Measurements from ENCODE around the gene IFT43. TPM values are rescaled to one million over a fixed set of nuclear protein-coding genes. Genes with fewer than 3 reads are reported as not detected.
A peak's percentile ranks its signal among the peaks of the same experiment; 100 is the strongest.

Gene IFT43
- polyA plus RNA-seq (ENCODE audit: insufficient read length in 4 of 4) = 10 to 100 TPM; 28.3 to 51.5 (median 42.0) TPM

- DNase-seq (ENCODE audit: low read depth in 4 of 4, low spot score in 3 of 4) = peak in 3 of 4 donors; percentile 68 to 77 (median 77)
Observed at GRCh38 chr14:75985618-75986438, at the start of gene IFT43. Gene IFT43 (plus strand): TSS chr14:75985763. CDS start chr14:75985787, 24 bp downstream.

GRCh38 chr14:75939200-75939599 is 46.4 kb upstream of the IFT43 start:
- DNase-seq (ENCODE audit: low read depth in 4 of 4, low spot score in 3 of 4) = no peak

- DNase-seq (ENCODE audit: low read depth in 4 of 4, low spot score in 3 of 4) = no peak
Observed at GRCh38 chr14:75941030-75941429, 44.5 kb upstream of the IFT43 start.

GRCh38 chr14:75944607-75945241 is 40.8 kb upstream of the IFT43 start:
- no peak for DNase-seq (ENCODE audit: low read depth in 4 of 4, low spot score in 3 of 4)

- no peak for DNase-seq (ENCODE audit: low read depth in 4 of 4, low spot score in 3 of 4)
Observed at GRCh38 chr14:75946785-75947184, 38.8 kb upstream of the IFT43 start.

GRCh38 chr14:75952489-75952888 is 33.1 kb upstream of the IFT43 start:
- no peak for DNase-seq (ENCODE audit: low read depth in 4 of 4, low spot score in 3 of 4)

GRCh38 chr14:75959031-75959430 is 26.5 kb upstream of the IFT43 start:
- no peak for DNase-seq (ENCODE audit: low read depth in 4 of 4, low spot score in 3 of 4)

GRCh38 chr14:75960231-75960630 is 25.3 kb upstream of the IFT43 start:
- no peak for DNase-seq (ENCODE audit: low read depth in 4 of 4, low spot score in 3 of 4)

GRCh38 chr14:75961662-75962061 is 23.9 kb upstream of the IFT43 start:
- no peak for DNase-seq (ENCODE audit: low read depth in 4 of 4, low spot score in 3 of 4)

GRCh38 chr14:75967866-75968265 is 17.7 kb upstream of the IFT43 start:
- no peak for DNase-seq (ENCODE audit: low read depth in 4 of 4, low spot score in 3 of 4)

GRCh38 chr14:75968456-75968855 is 17.1 kb upstream of the IFT43 start:
- no peak for DNase-seq (ENCODE audit: low read depth in 4 of 4, low spot score in 3 of 4)

- no peak for DNase-seq (ENCODE audit: low read depth in 4 of 4, low spot score in 3 of 4)
Observed at GRCh38 chr14:75969126-75969525, 16.4 kb upstream of the IFT43 start.

- no peak for DNase-seq (ENCODE audit: low read depth in 4 of 4, low spot score in 3 of 4)
Observed at GRCh38 chr14:75969891-75970290, 15.7 kb upstream of the IFT43 start.

GRCh38 chr14:75970989-75971388 is 14.6 kb upstream of the IFT43 start:
- no peak for DNase-seq (ENCODE audit: low read depth in 4 of 4, low spot score in 3 of 4)

GRCh38 chr14:75971509-75971908 is 14.1 kb upstream of the IFT43 start:
- DNase-seq (ENCODE audit: low read depth in 4 of 4, low spot score in 3 of 4) = no peak

GRCh38 chr14:75972801-75973421 is 12.7 kb upstream of the IFT43 start:
- DNase-seq (ENCODE audit: low read depth in 4 of 4, low spot score in 3 of 4) = no peak

GRCh38 chr14:75976826-75977581 is 8.6 kb upstream of the IFT43 start:
- no peak for DNase-seq (ENCODE audit: low read depth in 4 of 4, low spot score in 3 of 4)

GRCh38 chr14:75977582-75977943 is 8.0 kb upstream of the IFT43 start:
- no peak for DNase-seq (ENCODE audit: low read depth in 4 of 4, low spot score in 3 of 4)

- no peak for DNase-seq (ENCODE audit: low read depth in 4 of 4, low spot score in 3 of 4)
Observed at GRCh38 chr14:75978249-75978731, 7.3 kb upstream of the IFT43 start.

- DNase-seq (ENCODE audit: low read depth in 4 of 4, low spot score in 3 of 4) = no peak
Observed at GRCh38 chr14:75979071-75979571, 6.4 kb upstream of the IFT43 start.

Measured in left renal pelvis (tissue), 4 donors.